K562 (cell line): ENCODE measurements around the gene SKIL. TPM values are rescaled to one million over a fixed set of nuclear protein-coding genes. Genes with fewer than 3 reads are reported as not detected.

Experiments used
- ATAC-seq: fragments of 200-7000 bp; cut with Tn5 transposase; 3 replicates; pipeline ENCODE4 v1.9.1; 2020; ENCODE audit warnings: moderate library complexity
- BruUV-seq: library from RNA; stranded (reverse); fragments of 400-500 nt; replicated peaks from 2 replicates; lab custom pipeline; 2021; lab: Mats Ljungman, UMichigan
- CTCF ChIA-PET: fragments of 300-600 bp; formaldehyde crosslinking; extraction: SDS; loops from one replicate; lab custom pipeline; 2021; ENCODE audit warnings: low intra/inter-chr PET ratio; lab: Yijun Ruan, JAX
- POLR2A ChIA-PET: fragments of 300-600, 350-650 bp; sonication (Branson Sonifier 250); formaldehyde crosslinking; extraction: SDS; loops from one replicate; lab custom pipeline; 2021; ENCODE audit warnings: antibody characterized with exemption, inconsistent platforms; lab: Yijun Ruan, JAX
- DNase-seq, 4 experiments: peaks; one replicate each; pipeline versions ENCODE4 v3.0.0 to v3.0.0-alpha.2; 2011 to 2018; ENCODE audit warnings: low spot score in 3 of 4, mixed read lengths in 3 of 4; ENCODE audit errors: extremely low read depth in 1 of 4
- FAIRE-seq: peaks from 2 replicates; lab custom pipeline; 2011; peaks lifted over from hg19 to GRCh38; lab: Jason Lieb, UNC
- H2AFZ ChIP-seq: 2 replicates; pipeline ENCODE4 v1.6.0; 2011; ENCODE audit warnings: low read depth, low read length, control low read depth, inconsistent platforms
- H3K27ac ChIP-seq: fragments of 200-600 bp; 3 replicates; pipeline ENCODE4 v1.8.0; 2011; ENCODE audit warnings: low read depth, mild to moderate bottlenecking, control low read depth, inconsistent platforms, low read length, moderate library complexity, mixed read lengths; ENCODE audit errors: extremely low read depth
- H3K27me3 ChIP-seq, 2 experiments: fragments of 300-600 bp in 1 of 2; 2 replicates in 1 of 2; 3 replicates in 1 of 2; pipeline versions ENCODE4 v1.6.0 to v1.8.0; 2011; ENCODE audit warnings: inconsistent platforms in 2 of 2, low read length in 2 of 2, mild to moderate bottlenecking in 1 of 2, mixed read lengths in 1 of 2, moderate library complexity in 1 of 2; ENCODE audit not compliant: control insufficient read depth in 2 of 2, insufficient read depth in 2 of 2
- H3K36me3 ChIP-seq: fragments of 300-600 bp; 3 replicates; pipeline ENCODE4 v1.8.0; 2011; ENCODE audit warnings: mild to moderate bottlenecking, low read length, inconsistent platforms; ENCODE audit not compliant: control insufficient read depth, insufficient read depth
- H3K4me1 ChIP-seq, 2 experiments: fragments of 200-600 bp in 1 of 2; replicated peaks in 1 of 2; 2 replicates in 1 of 2; 3 replicates in 1 of 2; pipeline versions ENCODE4 v1.5.1 to v1.8.0; 2011; ENCODE audit warnings: inconsistent platforms in 2 of 2, low read length in 2 of 2, mild to moderate bottlenecking in 1 of 2, mixed read lengths in 1 of 2, moderate library complexity in 1 of 2; ENCODE audit not compliant: control insufficient read depth in 2 of 2, insufficient read depth in 2 of 2
- H3K4me2 ChIP-seq: 2 replicates; pipeline ENCODE4 v1.6.1; 2011; ENCODE audit warnings: low read length, control low read depth, inconsistent platforms, mixed read lengths; ENCODE audit not compliant: insufficient read depth
- H3K4me3 ChIP-seq: fragments of 200-600 bp; sonication (generic), shearing (Covaris generic); 2 replicates; pipeline ENCODE4 v1.5.1; 2016; ENCODE audit warnings: control low read depth, inconsistent platforms
- H3K79me2 ChIP-seq: fragments of 200-600 bp; 3 replicates; pipeline ENCODE4 v1.8.0; 2011; ENCODE audit warnings: low read length, inconsistent platforms; ENCODE audit not compliant: control insufficient read depth, insufficient read depth
- H3K9ac ChIP-seq, 2 experiments: 2 replicates each; pipeline versions ENCODE4 v1.6.0 to v1.6.1; 2011; ENCODE audit warnings: low read depth in 2 of 2, low read length in 2 of 2, control low read depth in 1 of 2, inconsistent platforms in 1 of 2, mild to moderate bottlenecking in 1 of 2, mixed read lengths in 1 of 2; ENCODE audit not compliant: insufficient read depth in 1 of 2
- H3K9me1 ChIP-seq: one replicate; pipeline ENCODE4 v1.6.0; 2011; ENCODE audit warnings: inconsistent platforms, mild to moderate bottlenecking, low read length, moderate library complexity; ENCODE audit not compliant: control insufficient read depth, insufficient read depth
- H3K9me3 ChIP-seq: replicated peaks from 2 replicates; pipeline ENCODE4 v1.5.1; 2011; ENCODE audit warnings: low read depth, low read length, inconsistent platforms; ENCODE audit not compliant: control insufficient read depth, insufficient read depth
- H4K20me1 ChIP-seq: replicated peaks from 2 replicates; pipeline ENCODE4 v1.6.1; 2011; ENCODE audit warnings: low read length, inconsistent platforms, mixed read lengths; ENCODE audit not compliant: control insufficient read depth, insufficient read depth
- CBX8 ChIP-seq: fragments of 200-600 bp; sonication (generic); IDR thresholded peaks from 2 replicates; pipeline ENCODE4 v1.6.1; 2012; ENCODE audit warnings: borderline replicate concordance, mixed run types, low read depth, mild to moderate bottlenecking, moderate library complexity, mixed read lengths, low read length, control low read depth, inconsistent platforms; ENCODE audit not compliant: poor library complexity, severe bottlenecking; ENCODE audit errors: extremely low read depth
- CHD1 ChIP-seq: fragments of 200-600 bp; sonication (generic); IDR thresholded peaks from one replicate; pipeline ENCODE4 v1.6.1; 2012; ENCODE audit warnings: mild to moderate bottlenecking, moderate library complexity, low read length, inconsistent platforms
- E2F6 ChIP-seq, 2 experiments: IDR thresholded peaks; 2 replicates each; pipeline ENCODE4 v1.6.1; 2011; ENCODE audit warnings: borderline replicate concordance in 1 of 2, control low read depth in 1 of 2, low read depth in 1 of 2, low read length in 1 of 2, mild to moderate bottlenecking in 1 of 2, mixed read lengths in 1 of 2, moderate library complexity in 1 of 2; ENCODE audit not compliant: insufficient read depth in 1 of 2, insufficient read length in 1 of 2, poor library complexity in 1 of 2, severe bottlenecking in 1 of 2; ENCODE audit errors: extremely low read depth in 1 of 2
- HIVEP1 ChIP-seq: fragments of 250-450 bp; sonication (Bioruptor Pico); IDR thresholded peaks from 2 replicates; pipeline ENCODE4 v1.4.0; 2020; ENCODE audit warnings: mild to moderate bottlenecking
- NR4A1 ChIP-seq, 2 experiments: fragments of 250-450 bp in 1 of 2; fragments of 450-650 bp in 1 of 2; sonication (Bioruptor Pico) in 1 of 2; IDR thresholded peaks; 2 replicates each; pipeline versions ENCODE4 v1.4.0 to v1.6.1; 2016 to 2020; ENCODE audit warnings: mild to moderate bottlenecking in 2 of 2, missing compliant biosample characterization in 1 of 2, missing genetic modification characterization in 1 of 2, moderate library complexity in 1 of 2
- POLR2G ChIP-seq: fragments of 200-400 bp; formaldehyde crosslinking; IDR thresholded peaks from 2 replicates; pipeline ENCODE4 v1.6.1; 2017; ENCODE audit warnings: low read depth, mild to moderate bottlenecking, antibody characterized with exemption, low read length, moderate library complexity
- RBM22 ChIP-seq: fragments of 200-400 bp; formaldehyde crosslinking; IDR thresholded peaks from 2 replicates; pipeline ENCODE4 v1.6.1; 2018; ENCODE audit warnings: low read length, low read depth; ENCODE audit not compliant: poor library complexity, severe bottlenecking
- SMARCE1 ChIP-seq: fragments of 450-650 bp; IDR thresholded peaks from 2 replicates; pipeline ENCODE4 v1.7.1; 2016; ENCODE audit warnings: mild to moderate bottlenecking
- TBL1XR1 ChIP-seq, 2 experiments: IDR thresholded peaks; 2 replicates each; pipeline ENCODE4 v1.6.1; 2012; ENCODE audit warnings: improper control_type of control experiment in 2 of 2, low read length in 2 of 2, mild to moderate bottlenecking in 1 of 2
- TOE1 ChIP-seq, 2 experiments: fragments of 450-650 bp in 1 of 2; sonication (generic) in 1 of 2; formaldehyde crosslinking in 1 of 2; IDR thresholded peaks; 2 replicates each; pipeline versions ENCODE4 v1.7.1 to v1.8.0; 2016 to 2022; ENCODE audit warnings: borderline replicate concordance in 2 of 2, mild to moderate bottlenecking in 2 of 2, antibody characterized with exemption in 1 of 2, inconsistent platforms in 1 of 2, low read depth in 1 of 2, missing genetic modification reagents in 1 of 2, moderate library complexity in 1 of 2
- WGBS: fragments of 100-300 bp; shearing (Covaris generic); methylation state at CpG from one replicate; pipeline ENCODE4 v1.1.6; 2016; ENCODE audit warnings: low coverage, mixed read lengths; ENCODE audit not compliant: insufficient coverage; ENCODE audit errors: missing lambda C conversion rate; 5-methylcytosine and 5-hydroxymethylcytosine counted together
- in situ Hi-C: fragments of 300-500 bp; cut with MboI; formaldehyde crosslinking; loops from 4 replicates; pipeline ENCODE4 v1.15.0; 2018; ENCODE audit warnings: inconsistent platforms, mixed read lengths
- intact Hi-C: fragments of 100-400 bp; cut with micrococcal nuclease; formaldehyde crosslinking; loops from 2 replicates; pipeline ENCODE4 v1.14.2; 2022
- polyA plus RNA-seq, 8 experiments: library from polyadenylated mRNA; depleted of rRNA in 4 of 8; stranded (reverse) in 5 of 8; unstranded in 3 of 8; fragments of >200 nt; fragmentation: Nextera tagmentation in 2 of 8; fragmentation: Illumina TruSeq in 1 of 8; extraction: Ambion mirVana in 2 of 8; extraction: Trizol in 1 of 8; gene quantifications; 2 replicates each; pipeline versions ENCODE4 v1.2.1 to v1.2.3, GENCODE V29; 2011 to 2014; ENCODE audit warnings: inconsistent platforms in 1 of 8, missing spikeins in 1 of 8
- total RNA-seq, 7 experiments: library from RNA; depleted of rRNA in 6 of 7; stranded (reverse); fragments of >200 nt in 6 of 7; fragmentation: Illumina TruSeq in 2 of 7; extraction: Trizol in 2 of 7; gene quantifications; 2 replicates each; pipeline versions ENCODE4 v1.2.1 to v1.2.3, GENCODE V29; 2011 to 2021; ENCODE audit warnings: low replicate concordance in 1 of 7
- TF ChIP-seq, protein P1 (sequence below): fragments of 450-650 bp; conservative IDR thresholded peaks from 2 replicates; pipeline ENCODE4 v1.6.1; 2016; ENCODE audit warnings: missing genetic modification characterization, low read depth, mild to moderate bottlenecking, control low read depth, missing compliant biosample characterization
- TF ChIP-seq, protein P2 (sequence below): fragments of 450-650 bp; IDR thresholded peaks from 2 replicates; pipeline ENCODE4 v1.6.1; 2016; ENCODE audit warnings: borderline replicate concordance

The SKIL gene
- total and polyA plus RNA-seq, 9 of the 15 experiments (the other 6 are each of a cell fraction or from before 2014, with no cell fraction given), result 4.3 to 19.1 (median 9.7) TPM

- intact Hi-C loops (loop anchor here (10.0 kb wide), 1 partner anchor 174 kb away; the partner anchor contains the start of gene PHC3), in situ Hi-C loops (no loop called here)
- WGBS, result 5% methylated on average over 21 of the region's 44 CpGs
- FAIRE-seq (peak; percentile 44), DNase-seq (peak; percentile 81 to 90 (median 84)), ATAC-seq (peak; percentile 65)
- H3K9me1 ChIP-seq, result no peaks in the 10 kb centered on the region
- H3K27ac ChIP-seq, result peak overlapping the region; percentile 95
- H3K36me3 ChIP-seq, result peaks cover 14% of the 10 kb centered on the region
- H3K4me2 ChIP-seq, result peak overlapping the region; percentile 88
- peak overlapping the region; percentile 76 to 91 for H3K9ac ChIP-seq
- peak overlapping the region; percentile 77 for H2AFZ ChIP-seq
- no peaks in the 10 kb centered on the region for H3K9me3 ChIP-seq
- POLR2A ChIA-PET, result interaction anchor here (0.7 to 1.2 kb wide), 2 partner anchors 30 to 265 kb away, joined by 3 read pairs; no protein-coding TSS in a partner anchor
- CTCF ChIA-PET, result no interaction called here
- no peaks in the 10 kb centered on the region for H3K27me3 ChIP-seq
- H3K4me1 ChIP-seq, result peaks cover 9 to 41% of the 10 kb centered on the region in 2 experiments
- peaks cover 47% of the 10 kb centered on the region for H3K79me2 ChIP-seq
- H3K4me3 ChIP-seq, result peak overlapping the region; percentile 80
- H4K20me1 ChIP-seq, result peaks cover 4% of the 10 kb centered on the region; the same call in 1 of the 2 replicates
- BruUV-seq, result TSS peak; percentile 53
- TF ChIP-seq CBX8 (no peak), TOE1 (IDR thresholded peaks at IDR 0.05; ENCODE audit: borderline replicate concordance) (peak; percentile 59; the same call in 1 of the 2 replicates), TOE1 (CRISPR knock-in tag; IDR thresholded peaks at IDR 0.05; ENCODE audit: borderline replicate concordance, low read depth) (no peak), CHD1 (peak; percentile 52), E2F6 (IDR thresholded peaks at IDR 0.05; ENCODE audit: borderline replicate concordance in 1 of 2, extremely low read depth in 1 of 2, insufficient read depth in 1 of 2, insufficient read length in 1 of 2, low read depth in 1 of 2, low read length in 1 of 2, poor library complexity in 1 of 2, severe bottlenecking in 1 of 2) (peak in 1 of 2 experiments; percentile 21), TBL1XR1 (IDR thresholded peaks at IDR 0.05; ENCODE audit: low read length in 2 of 2) (peak in 1 of 2 experiments; percentile 85; a peak in 2 of 4 replicates), NR4A1 (CRISPR knock-in tag; IDR thresholded peaks at IDR 0.05) (0 out of 2 replicates have a peak, but pooled peaks have one; percentile 10), NR4A1 (tag; IDR thresholded peaks at IDR 0.05) (no peak), POLR2G (peak; percentile 12), SMARCE1 (peak; percentile 59; the same call in 1 of the 2 replicates), HIVEP1 (CRISPR knock-in tag) (peak; percentile 79), RBM22 (peak; percentile 51)
- TF ChIP-seq, protein P1, sequence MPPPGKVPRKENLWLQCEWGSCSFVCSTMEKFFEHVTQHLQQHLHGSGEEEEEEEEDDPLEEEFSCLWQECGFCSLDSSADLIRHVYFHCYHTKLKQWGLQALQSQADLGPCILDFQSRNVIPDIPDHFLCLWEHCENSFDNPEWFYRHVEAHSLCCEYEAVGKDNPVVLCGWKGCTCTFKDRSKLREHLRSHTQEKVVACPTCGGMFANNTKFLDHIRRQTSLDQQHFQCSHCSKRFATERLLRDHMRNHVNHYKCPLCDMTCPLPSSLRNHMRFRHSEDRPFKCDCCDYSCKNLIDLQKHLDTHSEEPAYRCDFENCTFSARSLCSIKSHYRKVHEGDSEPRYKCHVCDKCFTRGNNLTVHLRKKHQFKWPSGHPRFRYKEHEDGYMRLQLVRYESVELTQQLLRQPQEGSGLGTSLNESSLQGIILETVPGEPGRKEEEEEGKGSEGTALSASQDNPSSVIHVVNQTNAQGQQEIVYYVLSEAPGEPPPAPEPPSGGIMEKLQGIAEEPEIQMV (tag), result peak; percentile 89
- TF ChIP-seq, protein P2, sequence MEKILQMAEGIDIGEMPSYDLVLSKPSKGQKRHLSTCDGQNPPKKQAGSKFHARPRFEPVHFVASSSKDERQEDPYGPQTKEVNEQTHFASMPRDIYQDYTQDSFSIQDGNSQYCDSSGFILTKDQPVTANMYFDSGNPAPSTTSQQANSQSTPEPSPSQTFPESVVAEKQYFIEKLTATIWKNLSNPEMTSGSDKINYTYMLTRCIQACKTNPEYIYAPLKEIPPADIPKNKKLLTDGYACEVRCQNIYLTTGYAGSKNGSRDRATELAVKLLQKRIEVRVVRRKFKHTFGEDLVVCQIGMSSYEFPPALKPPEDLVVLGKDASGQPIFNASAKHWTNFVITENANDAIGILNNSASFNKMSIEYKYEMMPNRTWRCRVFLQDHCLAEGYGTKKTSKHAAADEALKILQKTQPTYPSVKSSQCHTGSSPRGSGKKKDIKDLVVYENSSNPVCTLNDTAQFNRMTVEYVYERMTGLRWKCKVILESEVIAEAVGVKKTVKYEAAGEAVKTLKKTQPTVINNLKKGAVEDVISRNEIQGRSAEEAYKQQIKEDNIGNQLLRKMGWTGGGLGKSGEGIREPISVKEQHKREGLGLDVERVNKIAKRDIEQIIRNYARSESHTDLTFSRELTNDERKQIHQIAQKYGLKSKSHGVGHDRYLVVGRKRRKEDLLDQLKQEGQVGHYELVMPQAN, result peak; percentile 53; the same call in 1 of the 2 replicates
Observed at GRCh38 chr3:170358042-170359010, 811 bp downstream of the SKIL start.
